HG02623 (cell line): Measurements from ENCODE around the gene MYZAP.
"Not testable (repeated sequence)": the region's sequence is repeated elsewhere in the genome, so short reads cannot be mapped to it uniquely, and the experiment has no call there.

ENCODE experiments used
- ATAC-seq: cut with Tn5 transposase; IDR thresholded peaks from one replicate; pipeline ENCODE4 v1.9.1; 2021; ENCODE audit warnings: moderate library complexity; ENCODE audit not compliant: unreplicated experiment

MYZAP gene

DNA sequence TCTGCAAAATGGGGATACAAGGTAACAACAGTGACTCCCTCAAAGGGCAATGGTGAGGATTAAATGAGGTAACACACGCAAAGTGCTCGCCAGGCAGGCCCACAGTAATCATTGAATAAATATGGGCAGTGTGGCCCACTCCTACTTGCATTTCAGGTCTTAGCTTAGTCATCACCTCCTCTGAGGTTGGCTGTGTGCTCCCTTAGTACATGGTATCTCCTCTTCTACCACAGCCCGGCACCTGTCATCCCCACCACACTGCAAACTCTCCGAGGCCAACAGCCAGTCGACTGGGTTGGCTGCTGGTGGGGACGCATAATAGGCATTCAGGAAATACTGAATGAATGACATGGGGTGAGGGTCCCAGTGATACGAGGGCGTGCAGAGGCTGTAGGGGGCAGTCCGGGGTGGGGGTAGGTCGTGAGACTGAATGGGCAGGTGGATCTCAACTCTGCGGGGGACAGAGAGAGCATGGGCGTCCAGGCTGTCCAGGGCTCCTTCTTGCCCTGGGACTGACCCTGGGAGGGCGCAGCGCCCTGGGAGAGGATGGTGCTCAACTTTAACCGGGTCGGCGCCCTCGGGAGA lies 375 bp upstream of the MYZAP start:
- no peak for ATAC-seq

DNA sequence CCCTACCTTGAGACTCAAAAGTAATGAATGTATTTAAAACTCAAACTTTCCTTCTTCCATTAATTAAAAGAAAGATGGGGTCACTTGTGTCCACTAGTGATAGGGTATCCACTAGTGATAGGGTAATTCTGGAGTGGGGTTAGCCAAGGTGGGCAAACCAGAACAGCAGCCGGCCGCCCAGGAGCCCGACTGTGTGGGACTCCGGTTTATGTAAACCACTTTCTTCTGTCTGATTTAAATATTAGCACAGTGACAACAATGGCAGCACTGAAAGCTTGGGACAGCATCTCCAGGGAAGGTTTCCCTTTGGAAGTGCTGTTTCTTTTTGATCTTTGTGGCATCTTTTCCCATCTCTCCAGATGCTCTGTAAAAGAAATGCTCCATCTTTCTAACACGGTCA lies 722 bp downstream of the MYZAP start:
- ATAC-seq = no peak

DNA sequence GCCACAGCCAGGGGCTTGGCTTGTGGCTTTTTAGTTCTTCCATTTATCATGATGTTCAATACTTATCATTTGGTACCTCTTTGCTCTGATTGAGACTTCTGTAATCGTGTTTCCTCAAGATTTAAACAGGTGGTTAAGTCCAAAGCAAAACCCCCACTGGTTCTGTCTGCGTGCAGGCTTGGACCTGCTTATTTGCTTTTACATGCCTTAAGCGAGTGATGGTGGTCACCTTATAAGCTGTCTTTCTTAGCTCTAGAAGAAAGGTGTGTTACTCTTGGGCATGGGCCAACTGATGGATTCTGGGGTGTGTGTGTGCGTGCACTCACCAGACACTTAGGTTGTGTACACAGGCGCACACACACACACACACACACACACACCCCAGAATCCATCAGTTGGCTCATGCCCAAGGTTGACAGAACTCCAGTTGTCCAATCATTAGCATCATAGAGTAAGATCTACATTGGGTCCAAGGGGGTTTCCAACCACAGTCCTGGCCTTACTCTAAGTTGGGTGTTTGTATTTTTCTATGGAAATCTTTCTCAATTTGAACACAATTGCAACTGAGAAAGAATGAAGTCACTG lies 1.2 kb downstream of the MYZAP start:
- ATAC-seq = no peak

DNA sequence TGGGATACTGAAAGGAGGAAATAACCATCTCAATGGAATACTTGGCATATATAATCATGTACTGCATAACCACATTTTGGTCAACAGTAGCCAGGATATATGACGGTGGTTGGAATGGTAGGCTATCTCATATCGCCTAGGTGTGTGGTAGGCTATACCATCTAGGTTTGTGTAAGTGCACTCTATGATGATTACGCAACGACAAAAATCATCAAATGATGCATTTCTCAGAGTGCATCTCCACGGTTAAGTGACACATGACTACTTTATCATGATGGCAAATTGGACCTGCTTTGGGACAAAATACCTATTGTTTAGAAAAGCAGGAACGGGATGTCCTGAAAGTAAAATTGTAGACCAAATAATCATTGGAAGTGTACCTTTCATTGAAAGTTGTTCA lies 2.8 kb downstream of the MYZAP start:
- no peak for ATAC-seq

DNA sequence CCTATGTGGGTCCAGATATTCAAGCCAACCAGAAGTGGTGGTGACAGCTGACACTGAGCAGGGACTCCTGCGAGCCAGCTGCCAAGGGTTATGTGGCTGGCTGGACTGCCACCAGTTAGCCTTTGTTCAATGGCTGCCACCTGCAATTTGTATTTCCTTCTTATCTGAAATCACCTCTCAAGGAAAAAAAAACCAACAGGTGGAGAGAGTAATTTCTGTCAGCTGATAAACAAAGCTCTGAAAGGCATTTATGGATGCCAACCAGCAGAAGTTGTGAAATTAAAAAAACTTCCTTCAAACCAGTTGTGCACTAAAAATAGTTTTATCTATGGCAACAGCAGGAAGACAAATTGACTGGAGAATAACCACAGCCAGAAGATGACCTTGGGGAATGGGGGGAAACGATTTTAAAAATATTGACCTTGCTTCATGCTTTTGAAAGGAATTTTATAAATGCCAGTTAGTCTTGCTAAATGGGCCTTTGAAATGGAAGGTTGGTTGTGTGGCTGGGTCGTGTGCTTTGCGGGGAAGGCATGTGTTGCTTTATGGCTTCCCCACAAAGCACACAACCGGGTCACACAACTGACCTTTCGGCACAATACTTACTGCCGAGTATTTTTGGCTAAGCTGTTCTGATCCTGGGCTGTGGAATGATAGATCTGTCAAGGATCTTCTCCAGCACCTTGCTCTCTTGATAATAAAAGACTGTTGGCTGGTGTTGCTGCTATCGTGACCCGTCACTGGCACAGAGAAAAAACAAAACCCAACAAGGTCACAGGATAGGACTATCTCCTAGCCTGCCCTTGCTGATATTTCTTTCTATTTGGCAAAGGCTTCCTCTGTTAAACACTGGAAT lies 3.5 kb downstream of the MYZAP start:
- ATAC-seq = no peak

DNA sequence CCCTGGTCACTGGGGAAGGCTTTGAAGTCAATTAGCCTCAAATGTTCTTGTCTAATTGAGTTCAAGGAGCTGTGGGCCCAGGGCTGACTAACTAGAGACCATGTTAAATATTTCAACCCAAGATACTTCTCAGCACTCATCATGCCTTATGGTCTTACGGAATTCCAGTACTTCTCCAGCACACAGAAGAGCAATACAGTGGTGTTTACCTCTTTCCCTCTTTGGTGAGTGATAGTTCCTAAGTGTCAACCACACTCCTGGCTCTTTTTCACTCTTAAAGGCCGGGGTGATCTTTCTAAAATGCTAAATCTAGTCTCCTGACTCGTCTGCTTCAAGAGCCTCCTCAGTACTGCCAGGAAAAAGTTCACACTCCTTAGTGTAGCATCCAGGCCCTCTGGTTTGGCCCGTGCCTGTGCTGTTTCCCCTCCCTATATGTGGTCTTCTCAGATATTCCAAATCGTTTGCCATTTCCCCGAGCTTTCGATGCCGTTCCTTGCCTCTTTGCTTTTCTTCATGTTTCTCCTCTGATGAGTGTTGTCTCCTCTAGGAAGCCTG lies 4.7 kb downstream of the MYZAP start:
- no peak for ATAC-seq

DNA sequence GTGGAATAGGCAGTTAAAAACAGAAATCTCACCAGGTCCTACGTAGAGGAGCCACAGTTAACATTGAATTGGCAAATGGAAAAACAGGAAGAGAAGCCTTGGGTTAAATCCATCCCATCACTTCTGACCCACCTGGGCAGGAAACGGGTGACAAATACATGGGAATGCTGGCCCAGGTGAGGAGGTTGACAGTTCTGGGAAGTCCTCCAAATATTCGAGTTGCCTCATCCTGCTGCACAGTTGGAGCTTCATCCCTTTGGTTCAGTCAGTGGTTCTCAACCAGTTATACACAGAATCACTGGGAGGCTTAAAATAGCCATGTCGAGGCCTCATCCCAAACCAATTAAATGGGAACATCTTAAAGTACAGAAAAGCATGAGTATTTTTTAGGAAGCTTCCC lies 5.3 kb downstream of the MYZAP start:
- no peak for ATAC-seq

DNA sequence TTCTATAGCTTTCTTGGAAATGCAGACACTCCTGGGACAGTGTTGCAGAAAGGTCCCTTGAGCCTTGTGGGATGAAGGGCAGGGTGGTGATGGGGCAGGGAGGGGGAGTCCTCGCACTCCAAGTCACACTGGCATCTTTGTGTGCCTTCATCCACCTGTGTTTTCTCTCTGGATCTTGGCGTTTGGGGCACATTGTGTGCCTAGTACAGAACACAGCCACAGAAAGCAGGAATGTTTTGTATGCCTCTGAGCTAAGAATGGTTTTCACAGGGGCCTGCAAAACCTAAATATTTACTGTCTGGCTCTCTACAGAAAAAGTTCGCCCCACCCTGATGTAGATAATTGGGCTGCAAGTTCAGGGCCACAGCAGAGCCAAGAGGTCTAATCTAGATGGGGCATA lies 5.7 kb downstream of the MYZAP start:
- no peak for ATAC-seq

DNA sequence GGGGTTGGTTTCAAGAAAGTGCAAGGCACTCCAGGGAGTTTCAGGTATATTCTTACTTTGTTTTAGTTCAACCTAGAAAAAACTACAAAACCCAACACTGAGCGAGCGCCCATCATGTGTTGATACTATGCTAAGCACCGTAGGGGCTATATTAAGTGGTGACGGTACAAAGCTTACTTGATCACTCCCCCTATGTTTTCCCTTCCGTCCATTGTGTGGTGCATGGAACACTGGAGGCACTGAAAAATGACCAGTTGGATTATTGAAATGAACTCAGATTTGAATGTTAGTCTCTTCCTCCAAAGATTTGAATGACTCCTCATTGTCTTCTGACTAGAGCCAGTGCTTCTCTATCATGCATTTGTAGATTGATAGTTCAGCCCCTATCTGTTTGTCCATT lies 6.6 kb downstream of the MYZAP start:
- ATAC-seq = no peak

DNA sequence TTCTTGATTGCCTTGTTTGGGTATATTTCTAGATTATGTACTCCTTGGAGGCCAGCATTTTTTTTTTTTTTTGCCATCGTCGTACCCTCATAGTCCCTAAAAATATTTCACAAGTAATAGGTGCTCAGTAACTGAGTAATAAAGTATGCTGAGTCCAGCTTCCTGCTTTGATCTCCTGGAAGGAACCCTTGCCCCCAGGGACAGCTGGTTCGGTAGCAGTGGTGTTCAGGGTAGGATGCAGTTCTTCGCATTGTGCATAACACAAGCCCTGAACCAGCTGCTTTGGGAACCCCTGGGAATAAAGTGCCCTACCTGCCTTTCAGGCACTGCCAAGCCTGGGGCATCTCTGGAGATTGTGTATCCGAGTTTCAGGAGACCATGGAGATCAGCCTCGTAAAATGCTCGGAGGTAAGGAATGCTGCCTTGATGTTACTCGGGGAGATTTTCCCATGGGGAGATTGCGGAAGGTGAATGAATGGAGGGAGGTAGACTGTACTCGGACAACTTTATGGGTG lies 7.6 kb downstream of the MYZAP start:
- no peak for ATAC-seq

DNA sequence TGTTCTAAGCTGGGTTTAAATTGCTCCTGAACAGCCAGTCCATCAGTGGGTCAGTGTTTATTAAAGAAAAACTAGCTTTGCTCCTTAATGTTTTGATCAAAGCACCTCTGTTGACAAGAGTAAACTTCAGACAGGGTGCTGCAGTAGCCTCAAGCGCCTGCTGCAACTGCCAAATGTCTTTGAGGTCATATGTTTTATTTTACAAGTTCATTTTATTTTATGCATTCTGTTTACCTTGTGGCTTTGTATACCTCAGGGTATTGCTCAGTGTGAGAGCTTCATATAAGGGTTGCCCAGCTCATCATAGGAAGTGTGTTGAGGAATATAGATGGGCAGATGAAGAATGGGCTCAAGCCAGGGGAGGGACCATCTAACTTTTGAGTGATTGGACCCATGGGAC lies 8.5 kb downstream of the MYZAP start:
- no peak for ATAC-seq

DNA sequence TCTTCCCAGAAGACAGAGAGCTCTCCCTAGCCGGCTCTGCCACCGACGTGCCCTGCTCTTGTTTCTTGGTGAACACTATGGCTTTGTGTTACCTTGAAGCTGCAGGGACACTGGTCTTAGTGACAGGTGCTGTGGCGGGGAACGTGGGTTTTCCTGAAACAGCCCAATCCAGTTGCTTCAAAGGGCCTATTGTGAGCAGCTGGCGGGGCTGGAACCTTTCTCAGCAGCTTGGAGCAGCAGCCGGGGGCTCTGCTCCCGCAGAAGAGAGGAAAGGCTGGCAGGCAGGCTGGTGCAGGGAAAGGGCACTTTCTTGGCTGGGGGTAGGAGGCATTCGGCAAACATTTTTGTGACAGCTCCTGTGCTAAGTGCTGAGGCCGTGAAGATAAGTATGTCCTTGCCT lies 12.8 kb downstream of the MYZAP start:
- no peak for ATAC-seq

DNA sequence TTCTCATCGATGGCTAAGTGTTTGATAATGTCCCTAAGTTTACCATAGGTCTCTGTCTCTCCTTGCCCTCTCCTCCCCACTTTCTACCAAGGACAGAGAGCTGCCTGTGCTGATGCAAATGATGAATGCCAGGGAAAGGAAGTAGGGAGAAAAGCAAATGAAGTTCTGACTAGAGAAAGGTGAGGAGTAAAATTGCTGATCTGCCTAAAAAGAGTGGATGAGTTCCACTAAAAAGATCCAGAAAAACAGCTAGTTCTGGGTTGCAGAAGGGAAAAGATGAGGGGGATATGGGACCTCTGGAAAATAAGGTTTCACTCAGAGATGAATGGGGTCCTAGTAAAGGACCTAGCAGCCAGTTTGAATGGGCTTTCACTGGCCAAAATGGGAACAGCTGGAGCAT lies 13.8 kb downstream of the MYZAP start:
- no peak for ATAC-seq

DNA sequence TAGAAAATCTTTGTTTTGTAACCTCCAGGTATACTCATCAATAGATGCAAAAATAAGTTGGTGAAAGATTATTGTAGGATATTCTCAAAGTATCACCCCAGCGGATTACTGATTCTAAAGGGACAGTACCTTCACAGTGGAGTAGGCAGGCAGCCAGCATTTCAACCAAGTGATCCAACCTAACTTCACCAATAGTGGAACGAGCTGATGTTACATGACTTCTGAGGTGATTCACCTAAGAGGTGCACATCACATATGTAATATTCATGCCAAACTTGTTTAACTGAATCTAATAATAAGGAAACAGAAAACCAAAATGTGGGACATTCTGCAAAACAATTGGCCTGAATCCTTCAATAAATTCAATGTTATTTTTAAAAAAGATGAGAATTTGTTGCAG lies 14.3 kb downstream of the MYZAP start:
- no peak for ATAC-seq

DNA sequence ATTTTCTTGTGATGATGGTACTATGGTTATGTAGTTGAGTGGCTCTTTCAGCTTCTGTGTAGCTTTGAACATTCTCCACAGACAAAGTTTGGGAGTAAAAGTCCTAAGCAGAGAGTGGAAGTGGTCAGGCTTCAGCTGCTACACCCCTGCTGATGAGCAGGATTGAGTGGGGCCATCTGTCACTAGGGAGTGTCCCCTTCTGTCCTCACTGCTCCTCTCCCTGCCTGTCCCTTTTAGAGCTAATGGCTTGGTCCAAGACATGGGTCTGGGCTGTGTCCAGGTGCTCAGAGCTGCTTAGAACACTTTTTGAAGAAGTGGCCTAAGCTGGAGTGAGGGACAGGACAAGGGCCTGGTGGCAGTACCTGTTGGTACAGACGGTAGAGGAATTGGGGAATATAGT lies 15.1 kb downstream of the MYZAP start:
- ATAC-seq = no peak

DNA sequence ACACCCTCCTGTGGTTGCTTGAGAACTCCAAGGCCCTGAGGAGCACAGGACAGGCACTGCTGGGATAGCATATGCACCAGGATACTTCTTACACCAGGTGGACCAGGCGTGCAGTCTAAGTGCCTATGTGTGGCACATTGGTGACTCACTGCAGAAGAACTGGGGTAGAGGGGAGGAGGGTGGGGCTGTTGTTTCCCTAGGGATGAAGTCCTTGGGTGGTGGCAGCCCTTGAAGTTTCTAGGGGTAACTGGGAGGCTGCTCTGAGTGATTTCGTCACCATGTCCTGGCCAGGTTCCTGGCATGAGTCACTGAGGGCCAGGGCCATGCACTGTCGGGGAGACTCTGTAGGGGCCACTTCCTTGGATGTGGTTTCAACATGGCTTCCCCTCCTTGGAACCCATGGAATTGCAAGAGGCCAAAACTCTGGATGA lies 15.9 kb downstream of the MYZAP start:
- ATAC-seq = no peak

DNA sequence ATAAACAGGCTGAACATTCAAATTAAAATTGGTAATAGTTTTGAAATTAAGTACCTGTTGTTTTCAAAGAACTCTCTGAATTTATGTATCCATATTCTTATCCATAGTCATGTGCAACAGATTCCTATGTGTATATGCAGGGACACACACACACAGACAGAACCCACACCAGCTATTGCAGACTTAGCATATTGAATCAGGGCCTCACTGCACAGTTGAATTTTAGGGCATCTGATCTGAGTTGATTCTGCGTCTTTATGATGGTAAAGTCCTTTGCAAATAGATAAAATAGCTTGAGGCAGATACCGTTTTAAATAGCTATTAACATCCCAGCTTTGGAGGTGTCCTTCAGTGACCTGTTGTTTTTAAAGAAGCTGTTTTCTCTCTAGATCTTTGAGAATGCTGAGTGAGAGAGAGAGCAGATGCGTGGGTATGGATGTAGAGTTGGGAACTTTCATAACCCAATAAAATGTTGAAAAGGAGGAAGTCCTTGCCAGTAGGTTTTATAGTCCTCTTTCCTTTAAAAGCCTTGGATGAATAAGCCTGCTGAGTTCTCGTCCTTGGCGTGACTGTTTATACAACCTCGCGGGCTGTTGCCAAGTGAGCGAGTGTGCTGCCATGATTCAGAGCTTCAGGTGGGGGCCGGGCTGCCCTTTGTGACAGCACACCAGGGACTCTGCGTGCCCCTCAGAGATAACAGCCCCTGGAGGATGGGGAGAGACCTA lies 18.3 kb downstream of the MYZAP start:
- no peak for ATAC-seq

DNA sequence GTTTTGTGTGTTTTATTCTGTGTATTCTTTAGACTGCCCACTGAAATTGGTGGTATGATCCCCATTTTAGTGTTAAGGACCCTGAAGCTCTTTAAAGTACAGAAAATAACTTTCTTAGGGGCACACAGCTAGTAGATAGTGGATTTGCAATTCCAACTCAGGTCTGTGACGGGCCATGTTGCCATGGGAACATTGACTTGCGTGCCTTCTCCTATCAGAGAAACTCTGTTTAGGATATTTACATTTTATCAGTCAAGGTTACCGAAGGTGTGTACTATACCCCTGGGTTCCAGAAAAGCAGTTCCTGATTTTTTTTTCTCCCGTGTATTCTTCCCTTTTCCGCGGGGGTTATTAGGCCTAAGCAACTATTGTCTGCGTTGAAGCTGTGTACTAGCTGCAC lies 19.4 kb downstream of the MYZAP start:
- no peak for ATAC-seq

DNA sequence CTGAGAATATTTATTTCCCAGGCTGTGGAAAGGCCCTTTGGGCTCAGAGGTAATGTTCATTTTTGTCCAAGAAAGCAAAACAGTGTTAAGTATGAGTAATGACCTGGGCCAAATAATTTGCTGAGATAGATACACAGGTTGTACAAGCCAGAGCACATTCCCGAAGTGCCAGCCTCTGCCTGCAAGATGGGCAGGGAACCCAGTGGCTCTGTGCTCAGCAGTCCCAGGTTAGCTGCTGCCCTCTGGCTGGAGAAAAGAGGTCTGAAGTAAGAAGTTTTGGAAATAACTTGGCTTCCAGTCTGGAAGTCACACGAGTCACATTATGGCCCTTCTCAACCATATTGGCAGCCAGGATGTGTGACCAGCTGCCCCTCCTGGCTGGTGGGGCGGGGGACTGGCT lies 20.2 kb downstream of the MYZAP start:
- no peak for ATAC-seq

DNA sequence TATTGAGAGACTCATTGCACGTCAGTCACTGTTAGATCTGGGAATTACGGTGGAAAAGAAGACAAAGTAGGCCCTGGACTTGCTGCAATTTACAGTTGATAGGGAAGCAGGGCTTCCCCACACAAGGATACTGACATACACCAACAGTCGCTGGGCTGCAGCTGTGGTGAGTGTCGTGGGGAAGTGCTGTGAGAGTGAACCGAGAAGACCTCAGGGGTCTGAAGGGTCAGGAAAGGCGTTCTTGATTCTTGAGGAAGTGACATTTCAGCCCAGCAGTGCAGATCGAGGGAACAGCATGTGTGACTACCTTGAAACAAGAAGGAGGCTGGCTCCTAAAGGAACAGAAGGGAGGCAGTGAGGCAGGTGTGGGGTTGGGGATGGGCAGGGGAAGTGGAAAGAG lies 22.5 kb downstream of the MYZAP start:
- ATAC-seq = no peak

DNA sequence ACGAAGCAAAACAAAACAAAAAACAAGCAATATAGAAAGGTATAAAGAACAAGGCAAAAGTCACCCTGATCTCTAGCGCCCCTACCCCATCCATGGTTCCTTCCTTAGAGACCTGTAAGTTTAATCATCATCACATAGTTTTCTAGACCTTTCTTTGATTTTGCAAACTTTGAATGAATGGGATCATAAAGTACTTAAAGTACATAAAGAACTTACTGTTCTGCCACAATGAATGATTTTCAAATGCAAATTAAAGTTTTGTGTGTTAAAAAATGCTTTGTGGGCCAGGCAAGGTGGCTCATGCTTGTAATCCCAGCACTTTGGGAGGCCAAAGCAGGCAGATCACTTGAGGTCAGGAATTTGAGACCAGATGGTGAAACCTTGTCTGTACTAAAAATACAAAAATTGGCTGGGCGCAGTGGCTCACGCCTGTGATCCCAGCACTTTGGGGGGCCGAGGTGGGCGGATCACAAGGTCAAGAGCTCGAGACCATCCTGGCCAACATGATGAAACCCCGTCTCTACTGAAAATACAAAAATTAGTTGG lies 24.3 kb downstream of the MYZAP start:
- ATAC-seq = not testable (repeated sequence)
